Ureter (tissue), 1 donor: ENCODE data around the gene SMG1. TPM values are rescaled to one million over a fixed set of nuclear protein-coding genes. Genes with fewer than 3 reads are reported as not detected.
"Not testable (repeated sequence)": the region's sequence is repeated elsewhere in the genome, so short reads cannot be mapped to it uniquely, and the experiment has no call there.

Experiments used
- DNase-seq: peaks from one replicate; pipeline ENCODE4 v3.0.0-alpha.2; 2020; ENCODE audit warnings: low spot score
- total RNA-seq: library from RNA; stranded (reverse); gene quantifications from one replicate; pipeline ENCODE4 v1.2.4, GENCODE V29; 2023
- donor health status: DM: yes; HTN: yes; CAD: no.

SMG1 gene
- 168 TPM for total RNA-seq

GRCh38 chr16:18925986-18926865 lies at the start of gene SMG1:
TSS of gene SMG1 (minus strand) at chr16:18926408. CDS start at chr16:18926041, 367 bp downstream.
- DNase-seq: peak; percentile 95

- DNase-seq: no peak
Measured at GRCh38 chr16:18975109-18975508, 48.9 kb upstream of the SMG1 start.

GRCh38 chr16:18969855-18970240 lies 43.6 kb upstream of the SMG1 start:
- no peak for DNase-seq

GRCh38 chr16:18969050-18969854 lies 43.0 kb upstream of the SMG1 start:
- DNase-seq: peak; percentile 87

- DNase-seq: no peak
Measured at GRCh38 chr16:18966791-18967190, 40.6 kb upstream of the SMG1 start.

GRCh38 chr16:18965555-18965954 lies 39.3 kb upstream of the SMG1 start:
- no peak for DNase-seq

- no peak for DNase-seq
Measured at GRCh38 chr16:18959031-18959505, 32.9 kb upstream of the SMG1 start.

GRCh38 chr16:18958621-18959029 lies 32.4 kb upstream of the SMG1 start:
- DNase-seq: no peak

- DNase-seq: not testable (repeated sequence)
Measured at GRCh38 chr16:18956658-18957241, 30.5 kb upstream of the SMG1 start.

- DNase-seq: not testable (repeated sequence)
Measured at GRCh38 chr16:18955874-18956580, 29.8 kb upstream of the SMG1 start.

- DNase-seq: no peak
Measured at GRCh38 chr16:18953547-18953946, 27.3 kb upstream of the SMG1 start.

GRCh38 chr16:18950469-18951185 lies 24.4 kb upstream of the SMG1 start:
- DNase-seq: no peak

- no peak for DNase-seq
Measured at GRCh38 chr16:18948372-18949020, 22.3 kb upstream of the SMG1 start.

- DNase-seq: no peak
Measured at GRCh38 chr16:18945233-18945632, 19.0 kb upstream of the SMG1 start.

GRCh38 chr16:18943414-18943813 lies 17.2 kb upstream of the SMG1 start:
- DNase-seq: no peak

- DNase-seq: no peak
Measured at GRCh38 chr16:18942061-18942460, 15.9 kb upstream of the SMG1 start.

- no peak for DNase-seq
Measured at GRCh38 chr16:18941471-18941870, 15.3 kb upstream of the SMG1 start.

- DNase-seq: no peak
Measured at GRCh38 chr16:18938986-18939385, 12.8 kb upstream of the SMG1 start.

GRCh38 chr16:18937390-18937789 lies 11.2 kb upstream of the SMG1 start:
- no peak for DNase-seq

- DNase-seq: no peak
Measured at GRCh38 chr16:18936727-18937340, 10.6 kb upstream of the SMG1 start.
